HG03196 (cell line): ENCODE data around the gene CDK2AP2.
A peak's percentile ranks its signal among the peaks of the same experiment; 100 is the strongest.
"Not testable (repeated sequence)": the region's sequence is repeated elsewhere in the genome, so short reads cannot be mapped to it uniquely, and the experiment has no call there.

ENCODE experiments used
- ATAC-seq: cut with Tn5 transposase; IDR thresholded peaks from one replicate; pipeline ENCODE4 v1.9.1; 2021; ENCODE audit not compliant: unreplicated experiment

Gene CDK2AP2

DNA sequence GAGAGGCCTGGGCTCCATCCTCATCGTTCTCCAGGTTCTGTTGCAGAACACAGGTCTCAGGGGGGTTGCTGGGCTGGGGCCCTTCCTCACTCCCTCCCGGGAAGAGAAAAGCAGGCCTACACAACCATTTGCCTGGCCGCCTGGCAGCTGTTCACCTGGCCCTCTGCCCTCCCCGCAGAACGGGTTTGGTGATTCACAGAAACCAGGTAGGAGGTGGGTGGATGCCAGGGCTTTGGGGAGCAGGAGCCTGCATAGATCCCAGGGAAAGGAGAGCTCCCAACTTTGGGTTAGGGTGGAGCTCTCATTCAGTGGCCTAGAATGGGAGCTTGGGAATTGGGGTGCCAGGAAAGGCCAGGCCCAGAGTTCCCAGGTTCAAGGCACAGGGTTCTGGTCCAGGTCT is 39.9 kb downstream of the CDK2AP2 start:
- no peak for ATAC-seq

DNA sequence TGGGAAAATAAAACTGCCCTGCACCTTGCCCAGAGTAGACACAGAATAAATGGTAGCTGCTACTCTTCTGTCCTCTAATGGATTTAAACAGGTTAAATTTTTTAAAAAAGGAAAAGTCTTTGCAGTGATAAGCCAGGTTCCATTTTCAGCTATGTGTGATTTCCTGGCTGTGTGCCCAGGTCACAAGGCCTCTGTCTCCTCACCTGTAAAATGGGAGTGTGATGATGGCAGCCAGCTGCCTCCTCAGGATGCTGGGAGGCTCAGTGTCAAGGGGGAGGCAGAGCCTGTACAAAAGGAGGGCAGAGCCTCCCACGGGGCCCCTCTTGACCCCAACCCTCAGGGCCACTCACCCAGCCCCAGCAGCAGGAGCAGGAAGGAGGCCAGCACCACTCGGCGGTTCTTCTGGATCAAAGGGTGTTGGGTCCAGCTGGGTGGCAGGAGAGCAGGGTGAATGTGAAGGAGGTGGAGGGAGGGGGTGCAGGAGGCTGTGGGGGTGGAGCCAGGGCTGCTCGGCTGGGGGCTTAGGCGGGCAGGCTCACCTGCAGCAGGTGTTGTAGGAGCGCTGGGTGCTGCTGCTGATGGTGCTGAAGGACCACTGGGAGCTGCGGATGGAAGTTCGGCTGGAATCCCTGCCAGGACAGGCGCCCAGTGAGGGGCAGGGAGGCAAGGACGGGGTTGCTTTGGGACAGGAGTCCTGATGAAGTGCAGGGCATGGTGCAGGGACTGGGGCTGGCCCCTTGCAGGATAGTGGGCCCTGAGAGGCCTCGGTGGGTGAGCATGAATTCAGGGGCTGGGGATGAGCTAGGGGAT is 40.8 kb downstream of the CDK2AP2 start:
- no peak for ATAC-seq

DNA sequence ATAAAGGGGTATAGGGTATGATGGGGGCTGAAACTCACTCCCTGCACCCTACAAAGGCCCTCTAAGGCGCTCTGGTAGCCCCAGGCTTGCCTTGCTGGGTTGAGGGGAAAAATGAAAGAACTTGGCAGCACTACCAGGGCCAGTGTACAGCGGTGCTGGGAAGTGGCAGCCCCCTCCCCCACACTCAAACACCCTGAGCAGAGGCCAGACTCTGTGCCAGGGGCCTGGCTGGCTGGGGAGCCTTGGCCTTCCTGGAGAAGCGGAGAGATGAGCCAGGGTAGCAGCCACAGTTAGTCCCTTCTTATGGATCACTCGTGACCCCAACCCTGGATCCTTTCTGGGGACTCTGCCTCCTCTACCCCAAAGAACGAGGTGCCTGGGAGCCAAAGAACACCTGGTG is 41.6 kb downstream of the CDK2AP2 start:
- ATAC-seq: no peak

DNA sequence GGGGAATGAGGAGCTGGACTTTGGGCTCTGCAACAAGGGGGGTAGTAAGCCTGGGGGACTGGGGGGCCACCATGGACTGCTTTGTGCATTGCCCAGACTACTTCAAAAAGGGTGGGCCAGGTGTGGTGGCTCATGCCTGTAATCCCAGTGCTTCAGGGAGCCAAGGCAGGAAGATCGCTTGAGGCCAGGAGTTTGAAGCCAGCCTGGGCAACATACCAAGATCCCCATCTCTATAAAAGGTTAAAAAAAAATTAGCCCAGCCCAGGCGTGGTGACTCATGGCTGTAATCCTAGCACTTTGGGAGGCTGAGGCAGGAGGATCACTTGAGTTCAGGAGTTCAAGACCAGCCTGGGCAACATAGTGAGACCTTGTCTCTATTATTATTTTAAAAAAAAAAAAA is 42.4 kb downstream of the CDK2AP2 start:
- ATAC-seq: not testable (repeated sequence)

DNA sequence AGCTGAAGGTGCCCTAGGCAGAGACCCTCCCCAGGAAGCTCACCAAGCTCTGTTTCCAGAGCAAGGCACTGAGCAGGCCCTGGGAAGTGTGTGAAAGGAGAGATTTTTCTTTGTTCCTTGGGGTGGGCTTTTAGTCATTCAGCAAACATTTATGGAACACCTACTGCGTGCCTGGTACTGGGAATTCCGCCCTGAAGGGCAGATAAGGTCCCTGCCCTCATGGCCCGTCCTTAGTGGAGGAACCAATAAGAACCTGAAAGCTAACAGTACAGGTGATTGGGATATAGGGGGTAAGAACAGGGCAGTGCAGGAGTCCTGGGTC is 42.8 kb downstream of the CDK2AP2 start:
- ATAC-seq: no peak

DNA sequence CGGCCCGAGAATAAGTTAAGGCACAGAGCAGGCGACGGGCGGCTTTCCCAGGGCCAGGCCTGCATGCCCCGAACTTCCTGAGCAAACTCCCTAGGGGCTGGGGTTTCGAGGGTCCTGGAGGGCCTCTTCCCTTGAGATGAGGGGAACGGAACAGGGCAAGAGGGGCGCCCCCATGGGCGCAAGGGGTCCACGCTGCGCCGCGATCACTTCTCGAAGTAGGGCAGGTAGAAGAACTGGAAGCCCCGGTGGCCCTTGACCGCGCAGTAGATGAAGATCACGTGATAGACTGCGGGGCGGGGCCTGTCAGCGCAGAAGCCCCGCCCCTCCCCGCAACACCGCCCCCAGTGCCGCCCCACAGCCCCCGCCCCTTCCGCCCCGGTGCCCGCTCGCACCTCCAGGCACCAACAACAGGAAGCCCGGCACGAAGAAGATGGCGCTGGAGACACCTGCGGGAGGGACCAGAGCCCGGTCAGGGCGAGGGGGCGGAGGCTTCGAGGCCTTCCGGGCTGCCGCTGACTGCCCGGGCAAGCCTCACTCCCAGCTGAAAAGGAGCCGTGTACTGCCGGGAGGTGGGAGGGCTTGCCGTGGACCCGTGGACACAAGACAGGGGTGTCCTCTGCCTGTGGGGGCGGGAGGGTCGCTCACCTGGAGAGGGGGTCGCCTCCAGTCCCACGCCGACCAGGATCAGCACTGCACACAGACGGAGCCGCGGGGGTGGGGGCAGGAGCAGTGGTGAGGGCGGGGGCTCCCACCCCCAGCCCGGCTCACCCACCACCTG is 43.4 kb downstream of the CDK2AP2 start:
- ATAC-seq: peak; percentile 45

DNA sequence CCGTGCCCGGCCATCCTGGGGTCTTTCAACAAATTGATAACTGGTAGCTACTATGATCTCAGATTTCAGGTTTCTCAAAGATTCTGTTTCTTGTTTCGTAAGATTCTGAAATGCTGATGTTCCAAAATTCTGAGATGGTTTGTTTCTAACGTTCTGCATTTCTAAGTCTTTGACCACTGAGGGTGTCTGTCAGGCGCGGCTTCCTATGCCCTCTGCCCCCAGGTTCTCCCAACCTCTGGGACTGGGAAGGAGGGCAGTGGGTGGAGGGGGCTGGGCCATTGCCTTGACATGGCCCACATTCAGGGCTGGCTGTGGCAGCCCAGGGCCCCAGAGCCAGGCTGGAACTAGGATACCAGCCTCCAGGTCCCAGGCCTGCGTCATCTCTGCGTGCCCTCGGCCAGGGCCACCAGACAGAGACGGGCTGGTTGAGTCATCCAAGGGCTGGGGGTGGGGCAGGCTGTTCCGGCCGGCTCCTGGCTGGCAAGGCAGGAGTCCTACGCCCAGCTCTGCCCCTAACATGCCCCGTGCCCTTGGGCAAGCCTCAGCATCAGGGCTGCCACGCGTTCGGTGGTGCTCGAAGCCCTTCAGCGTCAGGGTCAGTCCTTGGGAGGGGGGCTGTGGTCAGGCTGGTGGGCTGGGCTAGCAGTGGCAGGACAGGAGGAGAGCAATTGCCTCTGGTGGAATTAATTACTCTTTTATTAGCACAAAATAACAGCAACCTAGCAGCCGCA is 44.1 kb downstream of the CDK2AP2 start:
- no peak for ATAC-seq

DNA sequence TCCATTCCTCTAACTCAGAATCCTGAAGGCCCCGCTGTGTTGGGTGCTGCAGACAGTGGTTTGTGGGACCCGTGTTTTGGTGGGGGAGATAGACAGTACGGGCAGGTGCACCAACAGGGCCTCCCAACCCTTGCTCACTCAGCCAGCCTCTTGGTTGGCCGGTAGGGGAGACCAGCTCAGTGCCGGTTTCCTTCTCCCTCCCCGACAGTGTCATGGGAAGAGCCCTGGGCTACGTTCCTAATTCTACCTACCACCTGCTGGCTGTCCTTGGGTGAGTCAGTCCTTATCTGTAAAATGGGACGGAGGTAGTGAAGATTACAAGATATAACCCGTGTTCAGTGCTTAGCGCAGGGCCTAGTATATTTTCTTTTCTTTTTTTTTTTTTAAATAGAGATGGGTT is 44.8 kb downstream of the CDK2AP2 start:
- no peak for ATAC-seq

DNA sequence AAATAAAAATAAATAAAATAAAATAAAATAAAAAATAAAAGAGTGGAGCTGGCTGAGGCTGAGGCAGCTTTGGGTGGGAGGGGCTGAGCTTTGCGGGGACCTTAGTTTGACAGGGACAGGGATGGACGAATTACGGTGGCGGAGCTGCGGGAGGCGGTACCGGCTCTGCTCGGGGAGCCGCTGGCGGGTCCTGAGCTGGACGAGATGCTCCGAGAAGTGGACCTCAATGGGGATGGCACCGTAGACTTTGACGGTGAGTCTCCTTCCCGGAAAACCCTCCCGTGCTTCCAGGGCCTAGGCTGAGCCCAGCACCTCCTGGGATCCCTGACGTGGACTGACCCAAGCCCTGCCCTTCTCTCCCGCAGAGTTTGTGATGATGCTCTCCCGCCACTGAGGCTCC is 49.7 kb downstream of the CDK2AP2 start:
- ATAC-seq: no peak

DNA sequence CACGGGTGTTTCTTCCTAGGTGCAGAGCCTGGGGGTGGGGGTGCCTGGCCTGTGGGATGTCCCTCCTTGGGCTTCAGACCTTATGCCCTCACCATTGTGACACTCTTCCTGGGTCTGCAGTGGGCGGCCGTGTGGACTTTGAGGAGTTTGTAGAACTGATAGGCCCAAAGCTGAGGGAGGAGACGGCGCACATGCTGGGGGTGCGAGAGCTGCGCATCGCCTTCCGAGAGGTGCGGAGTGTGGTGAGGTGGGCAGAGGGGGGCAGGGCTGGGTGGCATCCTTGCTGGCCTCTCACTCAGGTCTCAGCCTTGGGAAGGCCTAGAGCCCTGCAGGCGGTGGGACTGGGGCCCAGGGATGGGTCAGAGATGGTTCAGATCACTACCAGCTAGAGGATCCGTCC is 50.5 kb downstream of the CDK2AP2 start:
- no peak for ATAC-seq
